HepG2 (cell line): ENCODE results near the gene GNPNAT1. TPM values are rescaled to one million over a fixed set of nuclear protein-coding genes. Genes with fewer than 3 reads are reported as not detected.

Experiments
- DMTF1 ChIP-seq: sonication (generic); formaldehyde crosslinking; IDR thresholded peaks from 2 replicates; pipeline ENCODE4 v1.4.0; 2020; ENCODE audit warnings: mild to moderate bottlenecking, missing genetic modification reagents
- DNMT1 ChIP-seq: sonication (generic); formaldehyde crosslinking; IDR thresholded peaks from 2 replicates; pipeline ENCODE4 v1.5.1; 2020; ENCODE audit warnings: mild to moderate bottlenecking, missing genetic modification reagents
- MTF1 ChIP-seq: sonication (generic); formaldehyde crosslinking; IDR thresholded peaks from 2 replicates; pipeline ENCODE4 v1.5.0; 2020; ENCODE audit warnings: missing genetic modification reagents
- NPAS2 ChIP-seq: sonication (generic); formaldehyde crosslinking; IDR thresholded peaks from 2 replicates; pipeline ENCODE4 v1.8.0; 2022; ENCODE audit warnings: mild to moderate bottlenecking, missing genetic modification reagents, borderline replicate concordance
- PBX3 ChIP-seq: sonication (generic); formaldehyde crosslinking; IDR thresholded peaks from 2 replicates; pipeline ENCODE4 v1.8.1; 2023; ENCODE audit warnings: missing genetic modification reagents, inconsistent platforms, borderline replicate concordance
- THAP9 ChIP-seq: sonication (generic); formaldehyde crosslinking; IDR thresholded peaks from 2 replicates; pipeline ENCODE4; 2020; ENCODE audit warnings: missing genetic modification reagents, mild to moderate bottlenecking, borderline replicate concordance
- ZBTB10 ChIP-seq: sonication (generic); formaldehyde crosslinking; IDR thresholded peaks from 2 replicates; pipeline ENCODE4 v1.4.0; 2020; ENCODE audit warnings: missing genetic modification reagents, borderline replicate concordance
- ZNF20 ChIP-seq: sonication (generic); formaldehyde crosslinking; IDR thresholded peaks from 2 replicates; pipeline ENCODE4 v1.4.0; 2020; ENCODE audit warnings: mild to moderate bottlenecking, moderate library complexity, missing genetic modification reagents
- ZNF30 ChIP-seq: sonication (generic); formaldehyde crosslinking; IDR thresholded peaks from 2 replicates; pipeline ENCODE4 v1.5.0; 2020; ENCODE audit warnings: mild to moderate bottlenecking, missing genetic modification reagents
- ZNF33A ChIP-seq: sonication (generic); formaldehyde crosslinking; IDR thresholded peaks from 2 replicates; pipeline ENCODE4 v1.5.1; 2020; ENCODE audit warnings: missing genetic modification reagents, mild to moderate bottlenecking, moderate library complexity, borderline replicate concordance
- ZNF546 ChIP-seq: sonication (generic); formaldehyde crosslinking; conservative IDR thresholded peaks from 2 replicates; pipeline ENCODE4 v1.8.1; 2023; ENCODE audit warnings: mild to moderate bottlenecking, missing genetic modification reagents
- ZNF609 ChIP-seq: sonication (generic); formaldehyde crosslinking; IDR thresholded peaks from 2 replicates; pipeline ENCODE4 v1.4.0; 2020; ENCODE audit warnings: mild to moderate bottlenecking, missing genetic modification reagents, borderline replicate concordance
- polyA plus RNA-seq, 8 experiments: library from polyadenylated mRNA; depleted of rRNA in 3 of 8; stranded (reverse) in 7 of 8; unstranded in 1 of 8; fragments of >200 nt; fragmentation: Illumina TruSeq in 4 of 8; extraction: Trizol in 4 of 8; gene quantifications; 2 replicates each; pipeline versions ENCODE4 v1.2.1 to v1.2.3, GENCODE V29; 2011 to 2016; ENCODE audit warnings: low read depth in 4 of 8, missing spikeins in 1 of 8, mixed read lengths in 1 of 8; ENCODE audit not compliant: insufficient read depth in 1 of 8
- total RNA-seq, 5 experiments: library from RNA; depleted of rRNA; stranded (reverse); fragments of >200 nt; fragmentation: Illumina TruSeq; extraction: Trizol; gene quantifications; 2 replicates each; pipeline ENCODE4 v1.2.3, GENCODE V29; 2016; ENCODE audit warnings: low read depth in 1 of 5

Gene GNPNAT1
- total and polyA plus RNA-seq, 2 of the 13 experiments (the other 11 are each of a cell fraction or from before 2014, with no cell fraction given) = 38.3 to 54.9 TPM

- TF ChIP-seq ZBTB10 (CRISPR knock-in tag) (no peak), ZNF30 (0 out of 2 replicates have a peak, but pooled peaks have one; percentile 78), PBX3 (CRISPR knock-in tag) (no peak), THAP9 (CRISPR knock-in tag) (peak; percentile 66; the same call in 1 of the 2 replicates), ZNF20 (peak; percentile 74; the same call in 1 of the 2 replicates), ZNF33A (CRISPR knock-in tag) (no peak), DMTF1 (CRISPR knock-in tag) (no peak), DNMT1 (CRISPR knock-in tag) (peak; percentile 95), ZNF609 (CRISPR knock-in tag) (peak; percentile 73; the same call in 1 of the 2 replicates), NPAS2 (CRISPR knock-in tag) (no peak), ZNF546 (CRISPR knock-in tag) (peak; percentile 88), MTF1 (CRISPR knock-in tag) (no peak)
Observed at GRCh38 chr14:52791223-52792096, at the start of gene GNPNAT1 (continued).
